GM19099 (cell line): ENCODE results near the gene CSRNP3.

Experiments
- POLR2A ChIP-seq: IDR thresholded peaks from 3 replicates; pipeline ENCODE4 v1.6.1; 2011; ENCODE audit warnings: low read depth; ENCODE audit not compliant: insufficient read length; ENCODE audit errors: extremely low read depth

The CSRNP3 gene

GRCh38 chr2:165505514-165505913, 36.0 kb downstream of the CSRNP3 start:
- no peak for TF ChIP-seq POLR2A

DNA sequence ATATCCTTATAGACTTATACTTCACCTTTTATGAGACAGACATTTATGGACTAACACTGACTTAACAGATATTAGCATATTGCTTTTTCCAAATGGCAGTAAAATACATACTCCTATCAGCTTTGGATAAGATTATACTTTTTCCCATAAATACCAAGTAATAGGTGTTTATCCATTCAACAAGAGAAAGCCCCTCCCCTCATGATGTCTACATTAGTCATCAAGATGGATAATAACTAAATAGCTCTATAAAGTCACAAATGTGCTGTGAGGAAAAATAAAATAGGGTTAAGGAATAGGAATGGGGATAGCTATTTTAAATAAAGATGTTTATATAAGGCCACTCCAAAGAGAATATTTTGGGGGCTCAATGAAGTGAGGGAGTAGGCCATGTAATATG, 39.4 kb downstream of the CSRNP3 start:
- no peak for TF ChIP-seq POLR2A

- TF ChIP-seq POLR2A = no peak
Measured at GRCh38 chr2:165513479-165513878, 44.0 kb downstream of the CSRNP3 start.

DNA sequence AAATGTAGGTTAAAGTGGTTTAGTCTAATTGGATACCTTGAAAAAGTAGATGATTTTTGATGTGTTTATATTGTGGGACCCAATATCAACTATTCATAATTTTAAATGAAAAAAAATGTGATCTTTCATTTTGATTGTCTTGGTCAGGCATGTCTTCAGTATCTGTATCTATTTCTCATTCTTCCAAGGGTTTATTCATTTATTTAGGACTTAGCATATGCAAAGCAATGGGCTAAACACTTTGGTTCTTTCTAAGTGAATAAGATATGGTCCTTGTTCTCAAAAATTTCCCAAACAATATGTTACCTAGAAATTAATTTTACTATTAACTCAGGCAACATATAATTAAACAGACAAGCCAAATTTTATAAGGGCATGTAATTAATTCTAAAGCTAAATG, 49.1 kb downstream of the CSRNP3 start:
- no peak for TF ChIP-seq POLR2A

GRCh38 chr2:165522719-165523118, 53.2 kb downstream of the CSRNP3 start:
- no peak for TF ChIP-seq POLR2A

DNA sequence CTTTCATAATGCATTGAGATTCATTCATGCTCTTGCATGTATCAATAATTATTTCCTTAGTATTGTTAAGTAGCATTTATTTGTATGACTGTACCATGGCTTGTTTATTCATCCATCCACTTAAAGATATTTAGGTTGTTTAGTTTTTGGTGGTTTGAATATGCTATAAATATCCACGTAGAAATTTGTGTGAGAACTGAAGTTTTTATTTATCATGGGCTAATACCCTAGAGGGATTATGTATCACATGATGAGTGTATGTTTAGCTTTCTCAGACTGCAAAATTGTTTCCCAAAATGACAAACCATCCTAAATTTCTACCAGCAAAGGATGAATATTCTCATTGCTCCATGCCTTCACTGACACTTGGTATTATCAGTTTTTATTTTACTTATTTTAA, 55.2 kb downstream of the CSRNP3 start:
- TF ChIP-seq POLR2A = no peak

- no peak for TF ChIP-seq POLR2A
Measured at GRCh38 chr2:165528691-165529090, 59.2 kb downstream of the CSRNP3 start.

- no peak for TF ChIP-seq POLR2A
Measured at GRCh38 chr2:165529130-165529529, 59.6 kb downstream of the CSRNP3 start.

DNA sequence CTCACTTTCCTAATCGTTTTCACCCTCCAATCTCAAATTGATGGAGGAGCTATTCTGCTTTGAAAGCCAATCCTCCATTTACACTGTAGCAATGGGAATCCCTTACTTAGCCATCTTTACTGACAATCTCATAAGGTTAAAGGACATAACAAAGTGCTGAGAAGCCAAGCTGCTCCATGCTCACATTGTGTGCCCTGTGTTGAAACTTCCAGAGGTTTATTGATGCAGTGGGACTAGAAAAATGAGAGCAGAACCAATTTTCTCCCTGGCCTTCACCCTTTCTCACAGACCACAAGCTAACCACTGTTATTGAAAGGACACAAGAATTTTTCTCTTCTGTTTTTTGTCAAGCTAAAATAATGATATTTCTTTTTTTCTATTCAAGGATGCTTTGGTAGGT, 63.8 kb downstream of the CSRNP3 start:
- no peak for TF ChIP-seq POLR2A

- TF ChIP-seq POLR2A = no peak
Measured at GRCh38 chr2:165535471-165535870, 66.0 kb downstream of the CSRNP3 start.

DNA sequence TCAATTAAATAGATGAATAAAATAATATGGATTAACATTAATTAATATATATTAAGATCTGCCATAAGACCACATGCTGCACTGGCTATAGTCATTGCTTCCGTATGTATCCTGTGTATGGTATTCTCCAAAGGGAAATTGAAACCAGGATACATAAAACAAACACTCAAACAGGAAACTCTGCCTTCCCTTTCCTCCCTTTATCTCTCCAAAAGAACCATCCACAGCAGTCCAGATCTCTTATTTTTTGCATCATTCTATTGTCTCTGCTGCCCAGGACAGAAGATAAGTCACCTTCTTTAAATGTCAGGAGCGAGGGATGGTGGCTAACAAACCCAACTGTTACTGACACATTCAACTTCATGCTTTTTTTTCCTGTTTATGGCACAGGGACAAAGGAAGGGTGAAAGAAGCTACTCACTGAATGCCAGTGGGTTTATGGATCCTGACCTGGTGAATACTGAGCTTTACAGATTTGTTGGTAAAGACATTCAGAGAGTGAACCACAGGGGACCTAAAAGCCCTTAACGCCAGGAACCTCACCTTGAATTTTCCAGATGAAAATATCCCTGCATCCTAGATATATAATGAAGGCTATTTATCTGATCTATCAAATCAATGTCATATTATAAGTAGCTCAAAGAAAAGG, 67.5 kb downstream of the CSRNP3 start:
- TF ChIP-seq POLR2A = no peak

DNA sequence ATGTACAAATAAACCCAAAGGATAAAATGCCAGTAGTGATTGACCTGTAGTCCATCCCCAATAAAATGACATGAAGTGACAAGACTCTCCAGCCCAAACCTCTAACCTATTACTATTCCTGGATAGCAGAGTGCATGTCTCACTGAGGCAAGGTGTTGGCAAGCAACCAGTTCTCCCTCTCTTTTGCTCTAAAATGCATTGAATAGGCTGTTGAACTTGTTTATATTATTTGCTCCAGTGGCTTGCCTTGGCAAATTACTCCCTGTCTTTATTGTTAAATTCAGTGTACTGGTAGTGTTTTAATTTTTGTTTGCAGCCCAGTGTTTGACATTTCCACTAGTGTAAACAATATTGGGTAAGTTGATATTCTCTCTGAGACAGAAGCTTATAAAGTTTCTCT, 70.5 kb downstream of the CSRNP3 start:
- TF ChIP-seq POLR2A = no peak

- no peak for TF ChIP-seq POLR2A
Measured at GRCh38 chr2:165544897-165545296, 75.4 kb downstream of the CSRNP3 start.

- TF ChIP-seq POLR2A = no peak
Measured at GRCh38 chr2:165547900-165548299, 78.4 kb downstream of the CSRNP3 start.

- no peak for TF ChIP-seq POLR2A
Measured at GRCh38 chr2:165549619-165550018, 80.1 kb downstream of the CSRNP3 start.

GRCh38 chr2:165558832-165559231, 89.3 kb downstream of the CSRNP3 start:
- no peak for TF ChIP-seq POLR2A

- no peak for TF ChIP-seq POLR2A
Measured at GRCh38 chr2:165560377-165560988, 91.0 kb downstream of the CSRNP3 start.
